Panc1 (cell line): ENCODE data around the gene KRTAP3-1.

Experiments used
- POLR2AphosphoS5 ChIP-seq: IDR thresholded peaks from 2 replicates; pipeline ENCODE4 v1.6.1; 2012; ENCODE audit warnings: mild to moderate bottlenecking, low read depth, low read length, moderate library complexity
- SIN3A ChIP-seq: IDR thresholded peaks from 2 replicates; pipeline ENCODE4 v1.6.1; 2012; ENCODE audit warnings: low read depth, mild to moderate bottlenecking, low read length, moderate library complexity, borderline replicate concordance; ENCODE audit not compliant: insufficient read depth
- TCF7L2 ChIP-seq: IDR thresholded peaks from 2 replicates; pipeline ENCODE4 v1.6.1; 2011; ENCODE audit warnings: mild to moderate bottlenecking, low read depth, low read length, inconsistent platforms
- TF ChIP-seq, protein P1 (sequence below): fragments of 450-650 bp; IDR thresholded peaks from 2 replicates; pipeline ENCODE4 v1.5.1; 2017; ENCODE audit warnings: mild to moderate bottlenecking
- TF ChIP-seq, protein P2 (sequence below), 2 experiments: IDR thresholded peaks; 2 replicates each; pipeline ENCODE4 v1.6.1; 2011 to 2012; ENCODE audit warnings: low read depth in 2 of 2, control low read depth in 1 of 2, low read length in 1 of 2, mild to moderate bottlenecking in 1 of 2, moderate library complexity in 1 of 2; ENCODE audit not compliant: insufficient read depth in 1 of 2

DNA sequence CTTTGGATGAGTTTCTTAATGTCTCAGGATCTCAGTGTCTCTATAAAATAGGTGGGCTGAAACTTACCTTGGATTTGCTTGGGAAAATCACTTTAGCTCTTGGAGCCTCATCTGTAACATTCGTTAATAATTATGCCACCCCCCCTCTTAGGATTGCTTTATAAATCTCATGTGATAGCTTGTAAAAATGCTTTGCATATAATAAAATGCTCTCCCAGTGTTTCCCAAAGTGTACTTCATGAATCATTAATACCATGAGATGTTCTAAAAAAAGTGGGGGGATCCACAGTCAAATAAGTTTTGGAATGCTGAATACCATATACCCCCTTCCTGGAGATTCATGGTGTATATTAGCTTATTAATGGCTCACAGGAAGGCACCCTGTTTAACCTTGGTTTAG is 47.3 kb downstream of the KRTAP3-1 start:
- TF ChIP-seq, protein P1, sequence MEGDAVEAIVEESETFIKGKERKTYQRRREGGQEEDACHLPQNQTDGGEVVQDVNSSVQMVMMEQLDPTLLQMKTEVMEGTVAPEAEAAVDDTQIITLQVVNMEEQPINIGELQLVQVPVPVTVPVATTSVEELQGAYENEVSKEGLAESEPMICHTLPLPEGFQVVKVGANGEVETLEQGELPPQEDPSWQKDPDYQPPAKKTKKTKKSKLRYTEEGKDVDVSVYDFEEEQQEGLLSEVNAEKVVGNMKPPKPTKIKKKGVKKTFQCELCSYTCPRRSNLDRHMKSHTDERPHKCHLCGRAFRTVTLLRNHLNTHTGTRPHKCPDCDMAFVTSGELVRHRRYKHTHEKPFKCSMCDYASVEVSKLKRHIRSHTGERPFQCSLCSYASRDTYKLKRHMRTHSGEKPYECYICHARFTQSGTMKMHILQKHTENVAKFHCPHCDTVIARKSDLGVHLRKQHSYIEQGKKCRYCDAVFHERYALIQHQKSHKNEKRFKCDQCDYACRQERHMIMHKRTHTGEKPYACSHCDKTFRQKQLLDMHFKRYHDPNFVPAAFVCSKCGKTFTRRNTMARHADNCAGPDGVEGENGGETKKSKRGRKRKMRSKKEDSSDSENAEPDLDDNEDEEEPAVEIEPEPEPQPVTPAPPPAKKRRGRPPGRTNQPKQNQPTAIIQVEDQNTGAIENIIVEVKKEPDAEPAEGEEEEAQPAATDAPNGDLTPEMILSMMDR: no peak
- TF ChIP-seq POLR2AphosphoS5 (no peak), SIN3A (no peak), TCF7L2 (no peak)
- TF ChIP-seq, protein P2, sequence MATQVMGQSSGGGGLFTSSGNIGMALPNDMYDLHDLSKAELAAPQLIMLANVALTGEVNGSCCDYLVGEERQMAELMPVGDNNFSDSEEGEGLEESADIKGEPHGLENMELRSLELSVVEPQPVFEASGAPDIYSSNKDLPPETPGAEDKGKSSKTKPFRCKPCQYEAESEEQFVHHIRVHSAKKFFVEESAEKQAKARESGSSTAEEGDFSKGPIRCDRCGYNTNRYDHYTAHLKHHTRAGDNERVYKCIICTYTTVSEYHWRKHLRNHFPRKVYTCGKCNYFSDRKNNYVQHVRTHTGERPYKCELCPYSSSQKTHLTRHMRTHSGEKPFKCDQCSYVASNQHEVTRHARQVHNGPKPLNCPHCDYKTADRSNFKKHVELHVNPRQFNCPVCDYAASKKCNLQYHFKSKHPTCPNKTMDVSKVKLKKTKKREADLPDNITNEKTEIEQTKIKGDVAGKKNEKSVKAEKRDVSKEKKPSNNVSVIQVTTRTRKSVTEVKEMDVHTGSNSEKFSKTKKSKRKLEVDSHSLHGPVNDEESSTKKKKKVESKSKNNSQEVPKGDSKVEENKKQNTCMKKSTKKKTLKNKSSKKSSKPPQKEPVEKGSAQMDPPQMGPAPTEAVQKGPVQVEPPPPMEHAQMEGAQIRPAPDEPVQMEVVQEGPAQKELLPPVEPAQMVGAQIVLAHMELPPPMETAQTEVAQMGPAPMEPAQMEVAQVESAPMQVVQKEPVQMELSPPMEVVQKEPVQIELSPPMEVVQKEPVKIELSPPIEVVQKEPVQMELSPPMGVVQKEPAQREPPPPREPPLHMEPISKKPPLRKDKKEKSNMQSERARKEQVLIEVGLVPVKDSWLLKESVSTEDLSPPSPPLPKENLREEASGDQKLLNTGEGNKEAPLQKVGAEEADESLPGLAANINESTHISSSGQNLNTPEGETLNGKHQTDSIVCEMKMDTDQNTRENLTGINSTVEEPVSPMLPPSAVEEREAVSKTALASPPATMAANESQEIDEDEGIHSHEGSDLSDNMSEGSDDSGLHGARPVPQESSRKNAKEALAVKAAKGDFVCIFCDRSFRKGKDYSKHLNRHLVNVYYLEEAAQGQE (IDR thresholded peaks at IDR 0.05; ENCODE audit: insufficient read depth in 1 of 2, low read depth in 2 of 2, low read length in 1 of 2): no peak
